B cell (primary cell): ENCODE results near the gene ZNF786. TPM values are rescaled to one million over a fixed set of nuclear protein-coding genes. Genes with fewer than 3 reads are reported as not detected.

Experiments used
- ATAC-seq: fragments of 200-7000 bp; cut with Tn5 transposase; one replicate; pipeline ENCODE4 v1.10.0; 2021; ENCODE audit warnings: low read depth, mild to moderate bottlenecking, moderate number of reproducible peaks, moderate library complexity
- CTCF ChIA-PET: fragments of 350-600 bp; sonication (Branson Sonifier 250); formaldehyde crosslinking; loops from one replicate; lab custom pipeline; 2021; ENCODE audit warnings: antibody characterized with exemption, inconsistent platforms; lab: Charles Lee
- POLR2A ChIA-PET: fragments of 350-600 bp; sonication (Branson Sonifier 250); formaldehyde crosslinking; loops from one replicate; lab custom pipeline; 2021; ENCODE audit warnings: antibody characterized with exemption; lab: Charles Lee
- DNase-seq: peaks from one replicate; pipeline ENCODE4 v3.0.0; 2013
- H2AFZ ChIP-seq: 2 replicates; pipeline ENCODE4 v1.6.1; 2012; ENCODE audit warnings: mild to moderate bottlenecking, low read depth, low read length; ENCODE audit not compliant: insufficient read depth, poor library complexity, severe bottlenecking
- H3K27ac ChIP-seq, 2 donors: 1 replicate in 1 of 2; 2 replicates in 1 of 2; pipeline ENCODE4 v1.5.1; 2012 to 2013; ENCODE audit warnings: low read length in 2 of 2, mild to moderate bottlenecking in 2 of 2, moderate library complexity in 1 of 2
- H3K27me3 ChIP-seq, 4 experiments: fragments of 200-600 bp in 1 of 4; sonication (generic) in 1 of 4; replicated peaks in 1 of 4; 1 replicate in 2 of 4; 2 replicates in 2 of 4; pipeline versions ENCODE4 v1.6.1 to v1.7.0; 2013 to 2016; ENCODE audit warnings: low read length in 3 of 4, mild to moderate bottlenecking in 2 of 4, mixed read lengths in 1 of 4, moderate library complexity in 1 of 4; ENCODE audit not compliant: insufficient read depth in 4 of 4, control insufficient read depth in 3 of 4; ENCODE audit errors: control extremely low read depth in 1 of 4
- H3K36me3 ChIP-seq, 2 experiments: replicated peaks in 1 of 2; 1 replicate in 1 of 2; 2 replicates in 1 of 2; pipeline versions ENCODE4 v1.6.1 to v1.7.1; 2013; ENCODE audit warnings: low read length in 1 of 2; ENCODE audit not compliant: insufficient read depth in 2 of 2, control insufficient read depth in 1 of 2; ENCODE audit errors: control extremely low read depth in 1 of 2, extremely low read depth in 1 of 2
- H3K4me1 ChIP-seq, 2 donors: fragments of 200-600 bp in 1 of 2; sonication (generic) in 1 of 2; 1 replicate in 1 of 2; 2 replicates in 1 of 2; pipeline versions ENCODE4 v1.5.1 to v1.6.1; 2013 to 2017; ENCODE audit warnings: low read length in 2 of 2; ENCODE audit not compliant: control insufficient read depth in 2 of 2, insufficient read depth in 2 of 2
- H3K4me2 ChIP-seq: replicated peaks from 2 replicates; pipeline ENCODE3; 2012; ENCODE audit warnings: mild to moderate bottlenecking, low read depth, low read length; ENCODE audit not compliant: poor library complexity, severe bottlenecking
- H3K4me3 ChIP-seq, 5 experiments: fragments of 200-600 bp in 1 of 5; sonication (generic) in 1 of 5; 1 replicate in 3 of 5; 2 replicates in 2 of 5; pipeline versions ENCODE4 v1.5.1 to v1.7.0; 2011 to 2016; ENCODE audit warnings: low read length in 4 of 5, mild to moderate bottlenecking in 4 of 5, low read depth in 2 of 5, control low read depth in 1 of 5, moderate library complexity in 1 of 5; ENCODE audit not compliant: insufficient read depth in 1 of 5; ENCODE audit errors: control extremely low read depth in 1 of 5, extremely low read depth in 1 of 5
- H3K79me2 ChIP-seq: fragments of 200-600 bp; sonication (generic); one replicate; pipeline ENCODE4 v1.6.0; 2016; ENCODE audit warnings: low read length; ENCODE audit not compliant: control insufficient read depth, insufficient read depth
- H3K9ac ChIP-seq: fragments of 200-600 bp; sonication (generic); 2 replicates; pipeline ENCODE4 v1.6.1; 2017; ENCODE audit warnings: mild to moderate bottlenecking, low read length, moderate library complexity
- H3K9me3 ChIP-seq, 3 donors: one replicate each; pipeline versions ENCODE4 v1.6.1 to v1.7.1; 2013; ENCODE audit warnings: low read length in 2 of 3; ENCODE audit not compliant: control insufficient read depth in 2 of 3, insufficient read depth in 1 of 3; ENCODE audit errors: control extremely low read depth in 1 of 3
- H4K20me1 ChIP-seq: 2 replicates; pipeline ENCODE4 v1.6.0; 2012; ENCODE audit warnings: mild to moderate bottlenecking, low read length; ENCODE audit not compliant: insufficient read depth, control insufficient read depth, poor library complexity, severe bottlenecking
- H3K27ac Mint-ChIP-seq: one replicate; pipeline ENCODE4 v1.8.0; 2021; ENCODE audit warnings: mixed read lengths
- H3K27me3 Mint-ChIP-seq: one replicate; pipeline ENCODE4 v1.8.0; 2021; ENCODE audit warnings: mixed read lengths
- H3K4me1 Mint-ChIP-seq: one replicate; pipeline ENCODE4 v1.8.0; 2021; ENCODE audit warnings: mixed read lengths
- H3K4me3 Mint-ChIP-seq: one replicate; pipeline ENCODE4 v1.8.0; 2021; ENCODE audit warnings: mixed read lengths
- H3K9me3 Mint-ChIP-seq: one replicate; pipeline ENCODE4 v1.8.0; 2022; ENCODE audit warnings: mixed read lengths; ENCODE audit not compliant: insufficient read depth
- EZH2 ChIP-seq: IDR thresholded peaks from 2 replicates; pipeline ENCODE4 v1.6.1; 2012; ENCODE audit warnings: borderline replicate concordance, low read depth, mild to moderate bottlenecking, moderate library complexity, low read length; ENCODE audit not compliant: insufficient read depth, poor library complexity, severe bottlenecking
- WGBS: methylation state at CpG from one replicate; pipeline ENCODE4 v1.1.5; 2013; ENCODE audit warnings: missing lambda C conversion rate; ENCODE audit not compliant: insufficient coverage; 5-methylcytosine and 5-hydroxymethylcytosine counted together
- intact Hi-C: fragments of 100-400 bp; cut with micrococcal nuclease; formaldehyde crosslinking; loops from one replicate; pipeline ENCODE4 v1.10.0; 2022
- polyA plus RNA-seq: library from polyadenylated mRNA; depleted of rRNA; stranded (reverse); fragments of >200 nt; gene quantifications from 2 replicates; pipeline ENCODE4 v1.2.3, GENCODE V29; 2012
- total RNA-seq, 2 donors: library from RNA; stranded (reverse); fragments of 120-200 nt in 1 of 2; gene quantifications; 1 replicate in 1 of 2; 2 replicates in 1 of 2; pipeline versions ENCODE4 v1.2.3 to v1.2.4, GENCODE V29; 2013 to 2022
- TF ChIP-seq, protein P1 (sequence below): fragments of 200-600 bp; IDR thresholded peaks from one replicate; pipeline ENCODE4 v1.8.0; 2022; ENCODE audit warnings: antibody characterized with exemption, mild to moderate bottlenecking

Gene ZNF786
- total and polyA plus RNA-seq, 2 donors (not counting 1 experiment from before 2014, with no cell fraction given) = 6.4 to 14.7 TPM

DNA sequence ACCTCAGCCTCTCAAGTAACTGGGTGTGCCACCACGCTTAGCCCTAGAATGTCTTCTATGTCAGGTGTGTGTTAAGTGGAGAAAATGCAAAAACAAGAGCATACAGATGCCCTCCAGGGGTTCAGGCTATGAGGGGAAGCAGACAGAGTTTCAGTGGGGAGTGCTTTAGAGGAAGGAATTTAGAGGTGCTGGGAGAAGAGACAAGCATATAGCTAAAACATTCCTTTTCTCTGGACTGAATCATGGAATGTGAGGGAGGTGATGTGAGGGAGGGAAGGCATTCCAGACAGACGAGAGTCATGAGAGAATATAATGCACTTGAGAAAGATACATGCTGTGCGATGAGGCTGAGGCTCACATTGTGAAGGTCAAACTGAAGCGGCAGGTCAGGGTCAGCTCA, 6.6 kb upstream of the ZNF786 start:
- DNase-seq (no peak), ATAC-seq (no peak)
- Histone ChIP-seq H3K4me1 (peaks cover 0 to 3% of the 10 kb centered on the region in 2 donors), H3K4me3 (no peak overlapping the region), H3K4me2 (no peak overlapping the region), H3K79me2 (no peaks in the 10 kb centered on the region), H2AFZ (no peak overlapping the region), H3K36me3 (no peaks in the 10 kb centered on the region), H4K20me1 (no peaks in the 10 kb centered on the region), H3K27me3 (no peaks in the 10 kb centered on the region), H3K9me3 (no peaks in the 10 kb centered on the region), H3K27ac (no peak overlapping the region), H3K9ac (no peak overlapping the region)
- H3K4me3 Mint-ChIP-seq = no peak overlapping the region
- CTCF ChIA-PET = no interaction called here
- POLR2A ChIA-PET = no interaction called here
- TF ChIP-seq, protein P1, sequence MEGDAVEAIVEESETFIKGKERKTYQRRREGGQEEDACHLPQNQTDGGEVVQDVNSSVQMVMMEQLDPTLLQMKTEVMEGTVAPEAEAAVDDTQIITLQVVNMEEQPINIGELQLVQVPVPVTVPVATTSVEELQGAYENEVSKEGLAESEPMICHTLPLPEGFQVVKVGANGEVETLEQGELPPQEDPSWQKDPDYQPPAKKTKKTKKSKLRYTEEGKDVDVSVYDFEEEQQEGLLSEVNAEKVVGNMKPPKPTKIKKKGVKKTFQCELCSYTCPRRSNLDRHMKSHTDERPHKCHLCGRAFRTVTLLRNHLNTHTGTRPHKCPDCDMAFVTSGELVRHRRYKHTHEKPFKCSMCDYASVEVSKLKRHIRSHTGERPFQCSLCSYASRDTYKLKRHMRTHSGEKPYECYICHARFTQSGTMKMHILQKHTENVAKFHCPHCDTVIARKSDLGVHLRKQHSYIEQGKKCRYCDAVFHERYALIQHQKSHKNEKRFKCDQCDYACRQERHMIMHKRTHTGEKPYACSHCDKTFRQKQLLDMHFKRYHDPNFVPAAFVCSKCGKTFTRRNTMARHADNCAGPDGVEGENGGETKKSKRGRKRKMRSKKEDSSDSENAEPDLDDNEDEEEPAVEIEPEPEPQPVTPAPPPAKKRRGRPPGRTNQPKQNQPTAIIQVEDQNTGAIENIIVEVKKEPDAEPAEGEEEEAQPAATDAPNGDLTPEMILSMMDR = no peak
- TF ChIP-seq EZH2 = no peak
- no peaks in the 10 kb centered on the region for H3K27me3 Mint-ChIP-seq
- WGBS = 100% methylated on average over 3 of the region's 4 CpGs
- H3K27ac Mint-ChIP-seq = no peak overlapping the region
- no peaks in the 10 kb centered on the region for H3K4me1 Mint-ChIP-seq
- intact Hi-C loops = loop anchor here (10.0 kb wide), 1 partner anchor 592 kb away; no protein-coding TSS in a partner anchor
- H3K9me3 Mint-ChIP-seq = no peaks in the 10 kb centered on the region

DNA sequence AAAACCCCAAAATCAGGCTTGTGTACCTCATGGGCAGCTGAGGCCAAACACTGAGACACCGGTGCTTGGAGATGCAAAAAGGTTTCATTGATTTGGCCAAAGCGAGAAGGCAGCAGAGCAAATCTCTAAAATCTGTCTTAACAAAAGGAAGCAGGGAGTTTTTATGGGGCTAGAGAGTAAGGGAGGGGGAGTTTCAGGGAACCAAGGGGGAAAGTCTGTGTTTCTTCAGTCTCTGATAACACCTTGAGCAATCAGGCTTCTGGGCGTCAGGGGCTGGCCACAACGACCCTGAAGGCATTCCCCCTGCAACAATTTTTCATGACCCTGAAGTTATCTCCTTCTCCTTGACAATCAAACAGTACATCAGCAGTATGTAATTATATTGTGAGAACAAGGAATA, 2.7 kb upstream of the ZNF786 start:
- H2AFZ ChIP-seq = no peak overlapping the region
- no peak overlapping the region for H3K4me3 Mint-ChIP-seq

More for the DNA sequence above, 2.7 kb upstream of the ZNF786 start:
- TF ChIP-seq, protein P1 = no peak
- TF ChIP-seq EZH2 = no peak
- intact Hi-C loops = loop anchor here (5.0 to 10.0 kb wide), 2 partner anchors 396 to 588 kb away; partner anchors contain the start of gene CUL1
- no peak overlapping the region for H3K4me3 ChIP-seq
- DNase-seq (no peak), ATAC-seq (no peak)
- ChIA-PET POLR2A (interaction anchor here (0.7 kb wide), 1 partner anchor 211 kb away, joined by 6 read pairs; no protein-coding TSS in a partner anchor), CTCF (interaction anchor here (1.3 to 1.6 kb wide), 4 partner anchors 28 to 88 kb away, joined by 3 to 9 read pairs (median 4); partner anchors contain the start of gene ZNF425)
- H3K79me2 ChIP-seq = peaks cover 23% of the 10 kb centered on the region
- H4K20me1 ChIP-seq = no peaks in the 10 kb centered on the region
- no peaks in the 10 kb centered on the region for H3K9me3 Mint-ChIP-seq
- H3K4me2 ChIP-seq = no peak overlapping the region
- H3K9me3 ChIP-seq = no peaks in the 10 kb centered on the region
- H3K27ac Mint-ChIP-seq = peak overlapping the region; percentile 16
- peaks cover 0 to 20% of the 10 kb centered on the region in 2 donors for H3K4me1 ChIP-seq
- H3K9ac ChIP-seq = no peak overlapping the region
- no peaks in the 10 kb centered on the region for H3K36me3 ChIP-seq
- peaks cover 17% of the 10 kb centered on the region for H3K4me1 Mint-ChIP-seq
- H3K27me3 ChIP-seq = no peaks in the 10 kb centered on the region
- WGBS = 50% methylated on average over 1 of the region's 4 CpGs
- no peak overlapping the region for H3K27ac ChIP-seq
- no peaks in the 10 kb centered on the region for H3K27me3 Mint-ChIP-seq
